ENCODE data around the gene PAK2. TPM values are rescaled to one million over a fixed set of nuclear protein-coding genes. Genes with fewer than 3 reads are reported as not detected.
A peak's percentile ranks its signal among the peaks of the same experiment; 100 is the strongest.

PAK2 gene
- total RNA-seq, 1 donor from 2014 or later, result 53.6 TPM

DNA sequence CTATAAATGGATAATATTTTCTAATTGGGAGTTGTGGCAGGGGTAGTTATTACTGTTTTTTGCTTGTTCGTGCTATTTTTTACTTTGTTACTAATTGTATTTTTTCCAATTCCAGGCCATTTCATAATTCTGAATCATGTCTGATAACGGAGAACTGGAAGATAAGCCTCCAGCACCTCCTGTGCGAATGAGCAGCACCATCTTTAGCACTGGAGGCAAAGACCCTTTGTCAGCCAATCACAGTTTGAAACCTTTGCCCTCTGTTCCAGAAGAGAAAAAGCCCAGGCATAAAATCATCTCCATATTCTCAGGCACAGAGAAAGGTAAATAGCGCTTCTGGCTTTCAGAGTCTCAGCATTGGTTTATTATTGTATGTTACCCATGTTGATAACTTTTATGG is 42.9 kb downstream of the PAK2 start:
- no peak for DNase-seq (ENCODE audit: low spot score)
- Histone ChIP-seq H3K36me3 (peaks cover 5% of the 10 kb centered on the region), H3K9ac (no peak overlapping the region), H3K4me2 (no peak overlapping the region), H3K27ac (no peak overlapping the region), H3F3A (ENCODE audit: low read depth) (peaks cover 7% of the 10 kb centered on the region), H3K4me3 (no peak overlapping the region), H3K79me2 (ENCODE audit: low read depth) (peaks cover 85% of the 10 kb centered on the region), H2AFZ (replicated peaks) (no peak overlapping the region), H4K20me1 (ENCODE audit: low read depth) (peaks cover 5% of the 10 kb centered on the region), H3K4me1 (peaks cover 2% of the 10 kb centered on the region), H3K9me3 (ENCODE audit: low read depth) (no peaks in the 10 kb centered on the region), H3K27me3 (no peaks in the 10 kb centered on the region)
- TF ChIP-seq, protein P1, sequence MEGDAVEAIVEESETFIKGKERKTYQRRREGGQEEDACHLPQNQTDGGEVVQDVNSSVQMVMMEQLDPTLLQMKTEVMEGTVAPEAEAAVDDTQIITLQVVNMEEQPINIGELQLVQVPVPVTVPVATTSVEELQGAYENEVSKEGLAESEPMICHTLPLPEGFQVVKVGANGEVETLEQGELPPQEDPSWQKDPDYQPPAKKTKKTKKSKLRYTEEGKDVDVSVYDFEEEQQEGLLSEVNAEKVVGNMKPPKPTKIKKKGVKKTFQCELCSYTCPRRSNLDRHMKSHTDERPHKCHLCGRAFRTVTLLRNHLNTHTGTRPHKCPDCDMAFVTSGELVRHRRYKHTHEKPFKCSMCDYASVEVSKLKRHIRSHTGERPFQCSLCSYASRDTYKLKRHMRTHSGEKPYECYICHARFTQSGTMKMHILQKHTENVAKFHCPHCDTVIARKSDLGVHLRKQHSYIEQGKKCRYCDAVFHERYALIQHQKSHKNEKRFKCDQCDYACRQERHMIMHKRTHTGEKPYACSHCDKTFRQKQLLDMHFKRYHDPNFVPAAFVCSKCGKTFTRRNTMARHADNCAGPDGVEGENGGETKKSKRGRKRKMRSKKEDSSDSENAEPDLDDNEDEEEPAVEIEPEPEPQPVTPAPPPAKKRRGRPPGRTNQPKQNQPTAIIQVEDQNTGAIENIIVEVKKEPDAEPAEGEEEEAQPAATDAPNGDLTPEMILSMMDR (IDR thresholded peaks at IDR 0.05), result no peak
- TF ChIP-seq EZH2phosphoT487 (IDR thresholded peaks at IDR 0.05) (no peak), EZH2 (IDR thresholded peaks at IDR 0.05) (no peak)
- Mint-ChIP-seq H3K27ac (no peak overlapping the region), H3K9me3 (peaks cover 31% of the 10 kb centered on the region), H3K27me3 (ENCODE audit: insufficient read depth, low read depth) (no peaks in the 10 kb centered on the region), H3K4me1 (no peaks in the 10 kb centered on the region), H3K4me3 (no peak overlapping the region), H3K36me3 (peaks cover 68% of the 10 kb centered on the region)

DNA sequence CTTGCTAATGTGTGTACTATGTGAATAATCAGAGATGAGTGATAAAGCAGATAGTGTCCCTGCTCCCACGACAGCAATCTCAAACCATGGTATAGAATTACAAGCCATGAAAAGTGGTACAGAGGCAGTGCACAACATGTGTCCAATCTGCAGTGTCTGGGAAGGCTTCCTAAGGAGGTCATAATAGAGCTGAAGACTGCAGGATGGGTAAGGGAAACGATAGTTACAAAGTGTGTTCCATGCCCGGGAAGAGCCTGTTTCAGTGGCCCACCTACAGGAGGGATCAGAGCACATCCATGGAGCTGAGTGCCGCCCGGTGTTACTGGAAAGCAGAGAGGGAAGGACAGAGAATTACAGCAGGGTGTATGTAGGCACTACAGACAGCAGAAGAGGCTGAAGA is 48.9 kb downstream of the PAK2 start:
- Histone ChIP-seq H3K9me3 (ENCODE audit: low read depth) (peaks cover 10% of the 10 kb centered on the region), H4K20me1 (ENCODE audit: low read depth) (peaks cover 10% of the 10 kb centered on the region), H3K36me3 (peaks cover 12% of the 10 kb centered on the region), H2AFZ (replicated peaks) (no peak overlapping the region), H3K27ac (peak overlapping the region; percentile 34), H3K4me2 (no peak overlapping the region), H3K79me2 (ENCODE audit: low read depth) (peaks cover 78% of the 10 kb centered on the region), H3F3A (ENCODE audit: low read depth) (peaks cover 12% of the 10 kb centered on the region), H3K9ac (no peak overlapping the region), H3K27me3 (no peaks in the 10 kb centered on the region), H3K4me3 (no peak overlapping the region), H3K4me1 (peaks cover 11% of the 10 kb centered on the region)
- Mint-ChIP-seq H3K4me1 (peaks cover 10% of the 10 kb centered on the region), H3K27me3 (ENCODE audit: insufficient read depth, low read depth) (no peaks in the 10 kb centered on the region), H3K36me3 (peaks cover 56% of the 10 kb centered on the region), H3K4me3 (no peak overlapping the region), H3K9me3 (peaks cover 22% of the 10 kb centered on the region), H3K27ac (peak overlapping the region; percentile 8)
- TF ChIP-seq EZH2 (IDR thresholded peaks at IDR 0.05) (no peak), EZH2phosphoT487 (IDR thresholded peaks at IDR 0.05) (no peak)
- TF ChIP-seq, protein P1 (IDR thresholded peaks at IDR 0.05), result no peak
- DNase-seq (ENCODE audit: low spot score), result no peak

DNA sequence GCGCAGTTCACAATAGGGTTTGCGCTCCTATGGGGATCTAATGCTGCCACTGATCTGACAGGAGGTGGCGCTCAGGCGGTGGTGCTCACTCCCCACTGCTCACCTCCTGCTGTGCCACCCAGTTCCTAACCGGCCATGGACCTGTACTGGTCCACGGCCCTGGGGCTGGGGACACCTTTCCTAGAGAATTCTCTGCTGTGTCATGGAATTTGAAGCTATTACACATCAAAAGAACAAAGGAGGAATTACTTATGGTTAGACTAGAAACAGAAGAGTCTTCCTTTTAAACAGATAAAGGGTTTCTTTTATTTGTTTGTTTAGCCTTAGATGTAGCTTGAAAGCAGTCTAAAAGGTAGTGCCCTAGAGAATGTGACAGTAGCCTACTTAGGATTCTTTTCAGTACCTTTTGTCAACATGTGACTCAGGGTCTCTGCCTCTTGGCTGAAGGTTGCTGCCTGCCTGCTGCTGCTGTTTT is 50.3 kb downstream of the PAK2 start:
- H3K4me1 ChIP-seq, result peaks cover 11% of the 10 kb centered on the region
- no peaks in the 10 kb centered on the region for H3K27me3 ChIP-seq
- no peak overlapping the region for H3K9ac ChIP-seq
- peaks cover 59% of the 10 kb centered on the region for H3K36me3 Mint-ChIP-seq
- no peak overlapping the region for H3K4me3 ChIP-seq
- DNase-seq (ENCODE audit: low spot score), result no peak
- H3K27ac ChIP-seq, result no peak overlapping the region
- H3K9me3 ChIP-seq (ENCODE audit: low read depth), result peaks cover 10% of the 10 kb centered on the region
- H4K20me1 ChIP-seq (ENCODE audit: low read depth), result peaks cover 10% of the 10 kb centered on the region
- H3K36me3 ChIP-seq, result peaks cover 12% of the 10 kb centered on the region
- no peaks in the 10 kb centered on the region for H3K27me3 Mint-ChIP-seq (ENCODE audit: insufficient read depth, low read depth)
- H3K9me3 Mint-ChIP-seq, result peaks cover 27% of the 10 kb centered on the region
- H3K79me2 ChIP-seq (ENCODE audit: low read depth), result peaks cover 85% of the 10 kb centered on the region
- no peak overlapping the region for H3K4me2 ChIP-seq
- H3K27ac Mint-ChIP-seq, result no peak overlapping the region
- H2AFZ ChIP-seq (replicated peaks), result no peak overlapping the region
- no peak overlapping the region for H3K4me3 Mint-ChIP-seq
- TF ChIP-seq EZH2phosphoT487 (IDR thresholded peaks at IDR 0.05) (no peak), EZH2 (IDR thresholded peaks at IDR 0.05) (no peak)
- TF ChIP-seq, protein P1 (IDR thresholded peaks at IDR 0.05), result no peak
- H3K4me1 Mint-ChIP-seq, result peaks cover 10% of the 10 kb centered on the region
- peaks cover 12% of the 10 kb centered on the region for H3F3A ChIP-seq (ENCODE audit: low read depth)

Data from neural progenitor cell (in vitro differentiated cells).